Left lobe of liver (tissue), 2 donors: ENCODE results near the gene PFDN2. TPM values are rescaled to one million over a fixed set of nuclear protein-coding genes. Genes with fewer than 3 reads are reported as not detected.

ENCODE experiments used
- ATAC-seq: fragments of 200-7000 bp; cut with Tn5 transposase; one replicate; pipeline ENCODE4 v1.9.1; 2020; ENCODE audit warnings: mild to moderate bottlenecking, moderate library complexity
- DNase-seq: peaks from one replicate; pipeline ENCODE4 v3.0.0-alpha.2; 2020; ENCODE audit warnings: low spot score
- total RNA-seq: library from RNA; stranded (reverse); gene quantifications from one replicate; pipeline ENCODE4 v1.2.1, GENCODE V29; 2021
- donor health status: DM: no; HTN: no; CAD: no; lungs with moderate emphysema.
- donor health status: DM: no; HTN: yes; CAD: no.

The PFDN2 gene
- total RNA-seq: 22.0 TPM

GRCh38 chr1:161117759-161118581 lies at the start of gene PFDN2, which contains the start of gene NIT1:
PFDN2 (minus strand) TSS chr1:161118037; CDS start chr1:161118026, 11 bp downstream.
NIT1 (plus strand) TSS chr1:161118105; CDS start chr1:161118177, 72 bp downstream.
- DNase-seq: peak; percentile 91
- peak; percentile 84 for ATAC-seq

- DNase-seq (no peak), ATAC-seq (no peak)
Observed at GRCh38 chr1:161166669-161167548, 49.1 kb upstream of the PFDN2 start.

- peak; percentile 98 for DNase-seq
- peak; percentile 93 for ATAC-seq
Observed at GRCh38 chr1:161165742-161166668, 48.2 kb upstream of the PFDN2 start, which contains the start of gene PPOX. PPOX (plus strand) TSS chr1:161166426; CDS start chr1:161166848, 422 bp downstream.

- no peak for ATAC-seq
- no peak for DNase-seq
Observed at GRCh38 chr1:161164901-161165610, 47.2 kb upstream of the PFDN2 start.

- no peak for DNase-seq
- ATAC-seq: no peak
Observed at GRCh38 chr1:161163793-161164192, 46.0 kb upstream of the PFDN2 start.

GRCh38 chr1:161162806-161163205 lies 45.0 kb upstream of the PFDN2 start:
- ATAC-seq: no peak
- no peak for DNase-seq

- DNase-seq (no peak), ATAC-seq (no peak)
Observed at GRCh38 chr1:161162052-161162451, 44.2 kb upstream of the PFDN2 start.

GRCh38 chr1:161161652-161162051 lies 43.8 kb upstream of the PFDN2 start:
- DNase-seq: no peak
- no peak for ATAC-seq

GRCh38 chr1:161160671-161161145 lies 42.9 kb upstream of the PFDN2 start:
- DNase-seq (peak; percentile 46), ATAC-seq (no peak)

GRCh38 chr1:161159913-161160243 lies 42.0 kb upstream of the PFDN2 start:
- no peak for DNase-seq
- no peak for ATAC-seq

GRCh38 chr1:161159087-161159912 lies 41.5 kb upstream of the PFDN2 start, which contains the start of gene USP21:
USP21 (plus strand) TSS chr1:161159500; CDS start chr1:161160641, 1,141 bp downstream.
- ATAC-seq (peak; percentile 97), DNase-seq (peak; percentile 94)

GRCh38 chr1:161158316-161159010 lies 40.6 kb upstream of the PFDN2 start:
- no peak for ATAC-seq
- no peak for DNase-seq

GRCh38 chr1:161157867-161158266 lies 40.0 kb upstream of the PFDN2 start:
- no peak for ATAC-seq
- DNase-seq: no peak

GRCh38 chr1:161153682-161154337 lies 36.0 kb upstream of the PFDN2 start, which contains the start of gene UFC1:
UFC1 (plus strand) TSS chr1:161153978; CDS start chr1:161153998, 20 bp downstream.
- peak; percentile 93 for ATAC-seq
- DNase-seq: peak; percentile 82

GRCh38 chr1:161153176-161153575 lies 35.3 kb upstream of the PFDN2 start:
- no peak for DNase-seq
- no peak for ATAC-seq

- DNase-seq: no peak
- ATAC-seq: no peak
Observed at GRCh38 chr1:161145832-161146231, 28.0 kb upstream of the PFDN2 start.

- DNase-seq (no peak), ATAC-seq (no peak)
Observed at GRCh38 chr1:161140755-161141400, 23.0 kb upstream of the PFDN2 start.
